ENCODE measurements around the gene HSH2D.

HSH2D gene

GRCh38 chr19:16119075-16119857 is 24.2 kb upstream of the HSH2D start:
- peak; percentile 60 for DNase-seq

DNA sequence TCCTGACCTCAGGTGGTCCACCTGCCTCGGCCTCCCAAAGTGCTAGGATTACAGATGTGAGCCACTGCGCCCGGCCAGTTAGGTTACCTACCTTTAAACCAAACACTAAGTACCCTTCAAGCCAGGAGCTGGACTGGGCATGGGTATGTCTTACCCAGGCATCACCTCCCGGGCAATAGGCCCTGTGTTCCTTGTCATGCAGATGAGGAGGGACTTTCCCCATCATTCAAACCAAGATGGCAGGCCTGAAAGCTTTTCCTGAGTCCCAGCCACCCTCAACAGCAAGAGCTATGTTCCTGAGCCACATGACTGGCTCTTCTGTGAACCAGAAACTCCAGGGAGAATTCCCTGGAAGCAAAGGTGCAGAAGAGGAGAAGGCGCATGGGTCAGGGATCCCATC is 22.3 kb upstream of the HSH2D start:
- no peak for DNase-seq

- no peak for DNase-seq
Observed at GRCh38 chr19:16121967-16122366, 21.5 kb upstream of the HSH2D start.

DNA sequence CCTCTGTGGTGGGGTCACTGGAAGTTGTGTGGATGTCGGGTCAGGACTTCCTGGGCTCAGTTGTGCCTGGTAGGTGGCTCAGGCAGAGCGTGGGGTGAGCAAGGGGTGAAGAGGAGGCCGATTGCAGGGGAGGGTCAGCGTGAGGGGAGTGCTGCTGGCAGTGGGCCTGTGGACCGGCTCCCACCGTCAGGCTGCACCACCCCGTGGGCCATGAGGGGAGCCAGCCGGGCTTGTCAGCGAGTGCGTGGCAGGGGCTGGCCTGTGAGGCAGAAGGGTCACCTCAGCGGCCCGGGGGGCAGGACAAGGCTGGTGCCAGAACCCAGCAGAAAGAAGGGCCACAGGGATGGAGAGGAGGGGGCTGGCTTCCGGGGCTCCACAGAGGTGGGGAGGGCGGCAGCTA is 18.5 kb upstream of the HSH2D start:
- no peak for DNase-seq

GRCh38 chr19:16125737-16126495 is 17.6 kb upstream of the HSH2D start:
- DNase-seq = no peak

DNA sequence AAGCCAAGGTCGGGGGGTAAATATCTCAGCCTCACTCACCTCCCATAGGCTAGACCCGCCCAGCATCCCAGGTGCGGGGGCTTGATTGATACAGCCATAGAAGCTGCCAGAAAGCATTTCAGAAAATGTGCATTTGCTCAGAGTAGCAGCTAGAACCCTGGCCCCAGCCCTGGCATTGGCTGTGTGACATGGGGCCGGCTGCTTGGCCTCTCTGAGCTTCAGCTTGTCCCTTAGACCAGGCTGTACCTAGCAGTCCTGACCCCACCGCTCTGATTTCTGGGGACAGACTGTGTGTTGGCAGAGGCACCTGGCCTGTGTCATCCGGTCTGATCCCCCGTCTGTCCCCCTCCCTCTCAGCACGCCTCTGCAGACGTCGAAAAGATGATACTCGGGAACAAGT is 16.4 kb upstream of the HSH2D start:
- DNase-seq = no peak

- DNase-seq = no peak
Observed at GRCh38 chr19:16127776-16128371, 15.6 kb upstream of the HSH2D start.

DNA sequence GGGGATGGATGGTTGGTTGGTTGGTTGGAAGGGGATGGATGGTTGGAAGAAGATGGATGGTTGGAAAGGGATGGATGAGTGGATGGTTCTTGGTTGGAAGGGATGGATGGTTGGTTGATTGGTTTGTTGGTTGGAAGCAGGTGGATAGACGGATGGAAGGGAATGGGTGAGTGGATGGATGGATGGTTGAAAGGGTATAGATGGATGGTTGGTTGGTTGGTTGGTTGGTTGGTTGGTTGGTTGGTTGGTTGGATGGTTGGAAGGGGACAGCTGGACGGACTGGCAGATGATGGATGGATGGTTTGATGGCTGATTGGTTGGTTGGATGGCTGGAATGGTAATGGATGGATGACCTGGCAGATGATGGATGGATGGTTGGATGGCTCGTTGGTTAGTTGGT is 11.8 kb upstream of the HSH2D start:
- no peak for DNase-seq

- no peak for DNase-seq
Observed at GRCh38 chr19:16133818-16134217, 9.7 kb upstream of the HSH2D start.

DNA sequence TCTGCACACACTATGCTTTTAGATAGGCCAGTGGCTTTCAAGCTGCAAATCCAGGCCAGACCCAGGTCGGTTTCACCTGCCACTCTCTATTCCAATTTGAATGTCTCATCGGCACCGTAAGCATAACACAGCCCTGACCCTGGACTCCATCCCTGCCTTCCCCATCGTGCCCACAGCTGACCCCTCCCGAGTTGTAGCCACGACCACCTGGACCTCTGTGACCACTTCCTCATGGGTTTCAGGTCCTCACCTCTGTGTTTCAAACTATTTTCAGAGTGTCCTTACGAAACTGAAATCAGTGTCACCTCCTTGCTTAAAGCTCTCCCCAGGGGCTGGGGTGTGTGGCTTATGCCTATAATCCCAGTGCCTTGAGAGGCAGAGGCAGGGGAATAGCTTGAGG is 9.0 kb upstream of the HSH2D start:
- DNase-seq = no peak

- DNase-seq = no peak
Observed at GRCh38 chr19:16135430-16136127, 7.9 kb upstream of the HSH2D start.

DNA sequence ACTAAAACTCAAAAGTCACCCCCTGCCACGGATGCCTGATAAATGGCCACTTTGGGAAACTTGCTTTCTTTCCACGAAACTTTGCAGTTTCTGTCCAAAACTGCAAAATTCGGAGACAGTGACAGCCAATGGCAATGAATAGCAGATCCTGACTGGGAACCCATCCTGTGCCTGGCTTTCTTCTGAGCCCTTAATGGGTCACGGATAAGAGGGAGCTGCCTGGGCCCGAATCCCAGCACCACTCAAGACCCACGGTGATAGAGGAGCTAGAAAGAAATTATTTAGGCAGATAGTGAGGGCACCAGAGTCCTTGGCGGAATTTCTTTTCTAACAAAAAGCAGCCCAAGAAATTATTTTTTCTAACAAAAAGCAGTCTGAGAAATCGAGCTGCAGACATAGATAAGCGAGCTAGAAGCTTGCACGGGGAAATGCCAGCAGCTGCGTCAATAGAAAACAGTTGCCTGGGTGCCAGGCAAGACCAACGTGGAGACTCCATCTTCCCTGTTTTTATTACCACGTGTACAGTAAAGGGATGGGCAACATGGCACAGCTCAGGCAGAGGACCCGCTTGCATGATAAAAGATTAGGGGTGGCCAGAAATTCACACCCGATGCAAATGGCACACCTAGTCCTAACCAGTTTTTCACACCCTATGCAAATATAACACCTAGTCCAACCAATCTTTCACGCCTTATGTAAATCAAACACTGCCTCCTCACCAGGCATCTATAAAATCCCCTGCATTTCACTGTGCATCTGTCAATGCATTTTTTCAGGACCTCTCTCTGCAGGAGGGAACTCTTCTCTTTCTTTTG is 7.1 kb upstream of the HSH2D start:
- no peak for DNase-seq

- no peak for DNase-seq
Observed at GRCh38 chr19:16139752-16140151, 3.7 kb upstream of the HSH2D start.

DNA sequence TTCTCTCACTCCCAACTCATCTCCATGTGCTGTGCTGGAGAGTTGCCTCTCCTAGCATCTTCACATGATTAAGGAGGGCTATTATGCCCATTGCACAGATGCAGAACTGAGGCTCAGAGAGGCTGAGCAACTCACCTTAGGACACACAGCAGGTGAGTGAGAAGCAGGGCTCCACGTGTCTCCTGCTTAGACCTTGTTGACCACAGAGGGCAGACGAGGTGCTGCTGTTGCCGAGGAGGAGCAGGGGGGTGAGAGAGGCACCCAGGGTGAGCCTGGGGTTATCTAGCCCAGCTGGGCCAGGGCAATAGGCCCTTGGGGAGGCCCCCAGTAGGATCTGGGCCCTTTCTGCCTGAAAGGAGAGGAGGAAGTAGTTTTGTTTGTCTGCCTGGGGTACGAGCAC is 2.4 kb upstream of the HSH2D start:
- DNase-seq = no peak

GRCh38 chr19:16142032-16142580 is 1.4 kb upstream of the HSH2D start:
- peak; percentile 12 for DNase-seq

DNA sequence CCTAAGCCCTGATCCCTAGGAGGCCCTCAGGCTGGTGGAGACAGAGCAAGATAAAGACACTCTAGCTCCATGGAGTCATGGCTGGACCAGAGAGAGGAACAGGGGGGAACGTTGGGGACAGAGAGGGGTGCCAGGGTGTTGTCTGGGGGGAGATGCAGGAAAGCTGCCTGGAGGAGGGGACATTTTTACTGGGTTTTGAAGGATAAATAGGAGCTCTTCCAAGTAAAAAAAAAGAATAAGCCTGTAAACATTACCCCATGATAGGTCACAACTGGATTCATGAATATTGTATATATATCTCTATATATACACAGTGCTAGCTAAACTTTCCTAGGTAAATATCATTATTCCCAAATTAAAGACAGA is 714 bp downstream of the HSH2D start:
- DNase-seq = no peak

- no peak for DNase-seq
Observed at GRCh38 chr19:16146112-16146511, 2.6 kb downstream of the HSH2D start.

GRCh38 chr19:16148443-16149229 is 5.2 kb downstream of the HSH2D start:
- no peak for DNase-seq

DNA sequence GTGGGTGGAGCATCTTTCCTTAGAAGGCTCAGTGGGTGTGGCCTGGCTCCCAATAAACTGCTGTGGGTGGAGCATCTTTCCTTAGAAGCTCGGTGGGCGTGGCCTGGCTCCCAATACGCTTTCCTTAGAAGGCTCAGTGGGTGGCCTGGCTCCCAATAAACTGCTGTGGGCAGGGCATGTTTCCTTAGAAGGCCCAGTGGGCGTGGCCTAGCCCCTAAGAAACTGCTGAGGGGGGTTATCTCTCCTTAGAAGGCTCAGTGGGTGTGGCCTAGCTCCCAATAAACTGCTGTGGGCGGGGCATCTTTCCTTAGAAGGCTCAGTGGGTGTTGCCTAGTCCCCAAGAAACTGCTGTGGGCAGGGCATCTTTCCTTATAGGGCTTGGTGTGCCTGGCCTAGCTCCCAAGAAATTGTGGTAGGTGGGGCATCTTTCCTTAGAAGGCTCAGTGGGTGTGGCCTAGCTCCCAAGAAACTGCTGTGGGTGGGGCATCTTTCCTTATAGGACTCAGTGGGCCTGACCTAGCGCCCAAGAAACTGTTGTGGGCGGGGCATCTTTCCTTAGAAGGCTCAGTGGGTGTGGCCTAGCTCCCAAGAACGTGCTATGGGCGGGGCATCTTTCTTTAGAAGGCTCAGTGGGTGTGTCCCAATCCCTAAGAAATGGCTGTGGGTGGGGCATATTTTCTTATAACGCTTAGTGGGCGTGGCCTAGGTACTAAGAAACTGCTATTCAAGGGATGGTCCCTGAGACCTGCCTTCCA is 10.3 kb downstream of the HSH2D start:
- DNase-seq = no peak

- DNase-seq = no peak
Observed at GRCh38 chr19:16154557-16154956, 11.1 kb downstream of the HSH2D start.

- no peak for DNase-seq
Observed at GRCh38 chr19:16155128-16155527, 11.6 kb downstream of the HSH2D start.

Measured in central memory CD4-positive, alpha-beta T cell (primary cell).